ENCODE measurements around the gene ARHGEF38.

- TF ChIP-seq CTCF (IDR thresholded peaks at IDR 0.05; ENCODE audit: low read length) (no peak), EZH2 (IDR thresholded peaks at IDR 0.05; ENCODE audit: borderline replicate concordance, low read length) (no peak)
Observed at GRCh38 chr4:105627620-105628019, 75.2 kb downstream of the ARHGEF38 start.

Measured in OCI-LY1 (cell line).